HL-60/S4 treated with retinoic acid at 250 ng/mL for 4 days and 3 days (cell line): Measurements from ENCODE around the gene HLA-B.
"Not testable (repeated sequence)": the region's sequence is repeated elsewhere in the genome, so short reads cannot be mapped to it uniquely, and the experiment has no call there.

ENCODE experiments used
- in situ Hi-C: fragments of 300-500 bp; cut with MboI; formaldehyde crosslinking; loops from 2 replicates; pipeline ENCODE4 v1.7.0; 2022; ENCODE audit warnings: low sequenced_read_pairs

The HLA-B gene

DNA sequence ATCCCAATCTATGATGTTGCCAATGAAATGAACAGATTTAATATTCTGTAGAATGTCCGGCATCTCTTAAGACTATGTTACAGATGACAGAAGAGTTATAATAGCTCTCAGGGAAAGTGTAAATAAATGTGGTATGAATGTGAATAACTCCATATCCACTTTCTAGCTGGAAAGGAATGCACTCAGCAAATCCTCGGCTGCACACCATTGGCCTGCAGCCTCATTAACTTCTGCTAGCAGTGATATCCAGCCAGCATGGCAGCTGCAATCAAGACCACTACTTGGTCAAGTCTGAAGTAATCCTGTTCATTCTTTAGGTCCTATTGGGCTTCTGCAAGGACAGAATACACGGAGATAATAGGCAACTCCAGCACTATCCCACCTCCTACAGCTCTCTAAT is 29.1 kb upstream of the HLA-B start:
- in situ Hi-C loops, result no loop called here

GRCh38 chr6:31385041-31385440 is 28.1 kb upstream of the HLA-B start:
- in situ Hi-C loops, result no loop called here

DNA sequence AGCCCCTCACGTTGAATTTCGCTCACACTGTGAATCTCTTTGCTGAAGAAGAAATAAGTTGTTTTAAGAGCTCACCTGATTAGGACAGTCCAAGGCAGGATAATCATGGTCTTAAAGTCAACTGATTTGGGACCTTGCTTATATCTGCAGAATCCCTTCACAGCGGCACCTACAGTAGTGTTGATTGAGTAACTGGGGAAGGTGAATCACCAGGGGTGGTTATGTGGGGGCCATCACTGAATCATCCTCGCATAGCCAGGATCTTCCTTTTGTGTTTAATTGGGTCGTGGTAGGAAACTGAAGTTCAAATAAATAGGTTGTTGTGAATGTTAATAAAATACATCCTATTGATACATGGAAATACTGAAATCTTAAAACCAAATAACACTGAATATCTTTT is 26.2 kb upstream of the HLA-B start:
- in situ Hi-C loops, result no loop called here

GRCh38 chr6:31381666-31382065 is 24.7 kb upstream of the HLA-B start:
- in situ Hi-C loops, result no loop called here

DNA sequence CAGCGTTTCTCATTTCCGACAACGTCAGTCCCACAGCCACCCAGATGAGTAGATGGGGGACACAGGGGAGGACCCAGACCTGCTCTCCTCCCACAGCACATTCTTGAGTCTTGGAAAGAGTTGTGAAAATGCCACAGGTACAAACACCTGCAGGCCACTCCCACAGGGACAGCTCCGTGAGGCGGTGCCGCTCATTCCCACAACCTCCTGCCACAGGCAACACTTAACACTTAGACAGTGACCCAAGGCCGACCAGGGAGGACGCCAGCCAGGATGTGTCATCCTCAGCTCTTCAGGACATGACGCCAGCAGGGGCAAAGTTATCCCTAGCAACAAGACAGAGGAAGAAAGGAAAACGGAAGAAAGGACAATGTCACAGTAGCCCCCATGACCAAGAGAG is 22.9 kb upstream of the HLA-B start:
- in situ Hi-C loops, result no loop called here

DNA sequence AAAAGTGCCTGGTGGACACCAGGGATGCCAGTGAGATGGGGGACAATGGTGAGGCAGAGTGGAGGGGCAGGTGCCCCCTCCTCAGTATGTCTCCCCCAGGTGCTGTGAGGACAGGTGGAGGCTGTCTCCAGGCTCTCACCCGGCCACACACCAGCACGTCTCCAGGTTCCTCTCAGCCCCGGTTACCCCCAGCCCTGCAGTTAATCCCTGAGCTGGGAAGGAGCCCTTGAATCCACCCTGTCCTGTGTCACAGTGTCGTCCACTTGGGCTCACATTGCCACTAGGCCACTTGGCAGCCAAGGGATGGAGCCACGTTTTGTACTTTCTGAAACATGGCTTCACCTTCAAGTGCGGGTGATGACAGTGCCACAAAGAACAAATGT is 21.7 kb upstream of the HLA-B start:
- in situ Hi-C loops, result no loop called here

GRCh38 chr6:31378062-31378720 is 21.2 kb upstream of the HLA-B start:
- in situ Hi-C loops, result no loop called here

DNA sequence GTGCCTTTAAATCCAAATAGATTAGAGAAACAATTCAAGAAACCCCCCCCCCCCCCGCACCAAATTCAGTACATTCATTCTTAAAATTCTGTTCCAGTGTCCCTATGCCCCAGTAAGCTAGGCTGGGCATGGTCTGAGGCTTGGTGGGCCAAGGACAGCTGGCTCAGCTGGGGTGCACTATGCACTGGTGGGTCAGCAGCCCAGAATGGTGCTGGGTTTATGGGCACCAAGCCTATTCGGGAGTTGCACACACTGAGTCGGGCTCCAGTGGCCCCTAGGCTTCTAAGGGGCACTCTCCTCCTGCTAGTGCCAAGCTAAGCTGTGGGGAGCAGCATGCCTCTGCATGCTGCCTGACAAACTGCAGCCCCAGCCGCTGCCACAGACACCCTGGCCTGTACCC is 20.1 kb upstream of the HLA-B start:
- in situ Hi-C loops, result no loop called here

GRCh38 chr6:31375699-31376098 is 18.7 kb upstream of the HLA-B start:
- in situ Hi-C loops, result no loop called here

DNA sequence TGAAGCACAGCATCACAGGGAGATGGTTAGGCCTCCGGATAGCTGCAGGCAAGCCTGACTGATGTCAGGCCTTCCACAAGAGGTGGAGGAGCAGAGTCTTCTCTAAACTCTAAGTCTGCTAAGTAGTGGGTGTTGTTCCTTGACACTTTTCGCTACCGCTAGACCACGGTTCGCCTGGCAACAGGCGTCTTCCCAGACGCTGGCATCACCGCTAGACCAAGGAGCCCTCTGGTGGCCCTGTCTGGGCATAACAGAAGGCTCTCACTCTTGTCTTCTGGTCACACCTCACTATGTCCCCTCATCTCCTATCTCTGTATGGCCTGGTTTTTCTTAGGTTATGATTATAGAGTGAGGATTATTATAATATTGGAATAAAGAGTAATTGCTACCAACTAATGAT is 17.1 kb upstream of the HLA-B start:
- in situ Hi-C loops, result not testable (repeated sequence)

DNA sequence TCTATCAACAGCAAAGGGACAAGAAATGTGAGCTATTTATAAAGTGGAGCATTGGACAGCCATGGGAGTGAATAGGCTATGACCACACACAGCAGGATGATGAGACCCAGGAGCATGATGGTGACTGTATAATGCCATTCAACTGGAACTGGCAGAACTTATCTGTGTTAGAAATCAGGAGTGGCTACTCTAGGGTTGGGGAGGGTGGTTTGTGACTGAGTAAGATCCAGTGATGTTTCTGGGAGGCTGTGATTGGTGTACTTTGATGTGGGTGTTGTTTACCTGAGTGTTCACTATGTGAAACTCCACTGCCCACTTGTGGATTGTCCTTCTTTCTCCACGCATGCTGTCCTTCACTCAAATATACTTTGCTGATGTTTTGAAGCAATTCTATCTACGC is 11.5 kb upstream of the HLA-B start:
- in situ Hi-C loops, result loop anchor here (10.0 kb wide), 2 partner anchors 174 to 234 kb away; partner anchors contain the start of gene PSORS1C2

GRCh38 chr6:31366693-31367470 is 9.9 kb upstream of the HLA-B start:
- in situ Hi-C loops, result loop anchor here (10.0 kb wide), 2 partner anchors 172 to 232 kb away; partner anchors contain the start of gene PSORS1C2

- in situ Hi-C loops, result loop anchor here (10.0 kb wide), 2 partner anchors 171 to 231 kb away; partner anchors contain the start of gene PSORS1C2
Measured at GRCh38 chr6:31365864-31366263, 8.9 kb upstream of the HLA-B start.

DNA sequence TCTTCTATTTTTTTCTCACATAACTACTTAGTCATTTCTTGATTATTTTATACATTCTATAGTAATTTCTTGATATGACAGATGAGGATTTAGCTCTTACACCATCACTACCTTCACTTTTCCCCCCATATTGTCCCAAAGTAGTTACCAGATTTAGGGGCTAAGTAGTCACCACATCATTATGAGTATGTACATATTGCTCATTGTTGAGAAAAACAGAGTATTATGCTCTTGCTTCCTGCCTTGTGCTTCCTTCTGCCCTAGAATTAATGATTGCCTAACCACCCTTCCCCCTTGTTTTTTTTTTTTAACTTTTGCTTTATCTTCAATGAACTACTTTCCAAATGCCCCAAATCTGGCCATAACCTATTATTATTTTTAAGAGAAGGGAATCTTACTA is 6.8 kb upstream of the HLA-B start:
- in situ Hi-C loops, result loop anchor here (10.0 kb wide), 2 partner anchors 169 to 229 kb away; partner anchors contain the start of gene PSORS1C2

GRCh38 chr6:31362751-31363150 is 5.8 kb upstream of the HLA-B start:
- in situ Hi-C loops, result loop anchor here (10.0 kb wide), 2 partner anchors 168 to 228 kb away; partner anchors contain the start of gene PSORS1C2

DNA sequence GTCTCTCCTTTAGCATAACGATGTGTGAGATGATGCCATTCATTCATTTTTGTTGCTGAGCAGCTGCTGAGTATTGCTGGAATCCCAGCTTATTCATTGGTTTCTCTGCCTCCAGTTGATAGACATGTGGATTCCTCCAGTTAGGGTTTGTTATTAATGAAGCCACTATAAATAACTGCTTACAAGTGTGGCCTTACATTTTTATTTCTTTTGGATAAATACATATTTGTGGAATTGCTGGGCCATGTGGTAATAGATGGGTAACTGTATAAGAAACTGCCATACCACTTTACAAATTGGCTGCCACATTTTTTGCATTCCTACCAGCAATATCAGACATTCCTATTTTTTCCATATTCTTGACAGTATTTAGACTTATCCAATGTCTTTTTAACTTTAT is 2.6 kb upstream of the HLA-B start:
- in situ Hi-C loops, result no loop called here

DNA sequence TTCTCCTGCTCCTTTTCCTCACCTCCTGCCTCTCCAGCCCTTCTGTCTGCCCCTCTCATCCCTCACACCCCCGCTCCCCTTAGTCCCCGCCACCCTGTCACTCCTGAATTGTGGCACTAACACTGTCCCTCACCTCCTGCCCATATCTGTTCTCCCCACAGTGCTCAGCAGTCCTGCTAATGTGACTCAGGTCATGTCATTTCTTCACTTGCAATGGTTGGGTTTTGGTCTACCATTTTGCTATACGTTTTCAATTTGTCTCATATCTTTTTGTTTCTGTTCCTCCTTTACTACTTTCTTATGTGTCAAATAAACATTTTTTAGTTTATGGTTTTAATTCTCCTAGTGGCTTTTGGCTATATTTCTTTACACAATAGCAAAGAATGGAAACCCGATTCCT is 1.3 kb upstream of the HLA-B start:
- in situ Hi-C loops, result no loop called here

- in situ Hi-C loops, result no loop called here
Measured at GRCh38 chr6:31357886-31358285, 907 bp upstream of the HLA-B start.

GRCh38 chr6:31356216-31356945 is 598 bp downstream of the HLA-B start:
- in situ Hi-C loops, result no loop called here

- in situ Hi-C loops, result no loop called here
Measured at GRCh38 chr6:31355583-31355948, 1.4 kb downstream of the HLA-B start.

GRCh38 chr6:31354864-31355582 is 2.0 kb downstream of the HLA-B start:
- in situ Hi-C loops, result loop anchor here (5.0 kb wide), 1 partner anchor 88 kb away; no protein-coding TSS in a partner anchor
